ENCODE results near the gene PCDHGA5.
"Not testable (repeated sequence)": the region's sequence is repeated elsewhere in the genome, so short reads cannot be mapped to it uniquely, and the experiment has no call there.

The PCDHGA5 gene

GRCh38 chr5:141342773-141343172 is 21.2 kb upstream of the PCDHGA5 start:
- TF ChIP-seq JUND (IDR thresholded peaks at IDR 0.05; ENCODE audit: low read depth) = no peak
- in situ Hi-C loops (cut with HindIII; ENCODE audit: low pct_unique_long_range_greater_than_20kb, low sequenced_read_pairs) = no loop called here
- no peak for DNase-seq (ENCODE audit: low read depth in 1 of 2, low spot score in 1 of 2)

GRCh38 chr5:141343242-141343952 is 20.6 kb upstream of the PCDHGA5 start, which contains the start of gene PCDHGA3:
Gene PCDHGA3, plus strand, starts transcription at chr5:141343829. Its CDS starts 205 bp downstream, at chr5:141344034.
- TF ChIP-seq JUND (IDR thresholded peaks at IDR 0.05; ENCODE audit: low read depth) = no peak
- in situ Hi-C loops (cut with HindIII; ENCODE audit: low pct_unique_long_range_greater_than_20kb, low sequenced_read_pairs) = no loop called here
- peak in 1 of 2 experiments; percentile 62 for DNase-seq (ENCODE audit: low read depth in 1 of 2, low spot score in 1 of 2)

DNA sequence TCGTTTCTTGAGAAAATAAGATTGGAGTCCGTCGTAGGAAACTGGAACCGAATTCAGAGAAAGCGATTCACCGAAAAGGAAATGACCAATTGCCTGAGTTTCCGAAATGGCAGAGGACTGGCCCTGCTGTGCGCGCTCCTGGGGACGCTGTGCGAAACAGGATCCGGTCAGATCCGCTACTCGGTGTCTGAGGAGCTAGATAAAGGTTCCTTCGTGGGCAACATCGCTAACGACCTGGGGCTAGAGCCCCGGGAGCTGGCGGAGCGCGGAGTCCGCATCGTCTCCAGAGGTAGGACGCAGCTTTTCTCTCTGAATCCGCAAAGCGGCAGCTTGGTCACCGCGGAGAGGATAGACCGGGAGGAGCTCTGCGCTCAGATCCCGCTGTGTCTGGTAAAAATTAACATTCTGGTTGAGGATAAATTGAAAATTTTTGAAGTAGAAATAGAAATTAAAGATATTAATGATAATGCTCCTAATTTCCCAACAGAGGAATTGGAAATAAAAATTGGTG is 20.0 kb upstream of the PCDHGA5 start:
- in situ Hi-C loops (cut with HindIII; ENCODE audit: low pct_unique_long_range_greater_than_20kb, low sequenced_read_pairs) = no loop called here
- no peak for DNase-seq (ENCODE audit: low read depth in 1 of 2, low spot score in 1 of 2)
- no peak for TF ChIP-seq JUND (IDR thresholded peaks at IDR 0.05; ENCODE audit: low read depth)

DNA sequence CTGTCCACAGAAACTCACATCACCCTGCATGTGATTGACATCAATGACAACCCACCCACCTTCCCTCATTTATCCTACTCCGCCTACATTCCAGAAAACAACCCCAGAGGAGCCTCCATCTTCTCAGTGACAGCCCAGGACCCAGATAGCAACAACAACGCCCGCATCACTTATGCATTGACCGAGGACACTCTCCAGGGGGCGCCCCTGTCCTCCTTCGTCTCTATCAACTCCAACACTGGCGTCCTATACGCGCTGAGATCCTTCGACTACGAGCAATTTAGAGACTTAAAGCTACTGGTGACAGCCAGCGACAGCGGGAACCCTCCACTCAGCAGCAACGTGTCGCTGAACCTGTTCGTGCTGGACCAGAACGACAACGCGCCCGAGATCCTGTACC is 18.6 kb upstream of the PCDHGA5 start:
- in situ Hi-C loops (cut with HindIII; ENCODE audit: low pct_unique_long_range_greater_than_20kb, low sequenced_read_pairs) = no loop called here
- no peak for TF ChIP-seq JUND (IDR thresholded peaks at IDR 0.05; ENCODE audit: low read depth)
- DNase-seq (ENCODE audit: low read depth in 1 of 2, low spot score in 1 of 2) = no peak

- DNase-seq (ENCODE audit: low read depth in 1 of 2, low spot score in 1 of 2); in situ Hi-C loops (cut with HindIII; ENCODE audit: low pct_unique_long_range_greater_than_20kb, low sequenced_read_pairs): not testable (repeated sequence)
Observed at GRCh38 chr5:141346017-141346416, 17.9 kb upstream of the PCDHGA5 start.

DNA sequence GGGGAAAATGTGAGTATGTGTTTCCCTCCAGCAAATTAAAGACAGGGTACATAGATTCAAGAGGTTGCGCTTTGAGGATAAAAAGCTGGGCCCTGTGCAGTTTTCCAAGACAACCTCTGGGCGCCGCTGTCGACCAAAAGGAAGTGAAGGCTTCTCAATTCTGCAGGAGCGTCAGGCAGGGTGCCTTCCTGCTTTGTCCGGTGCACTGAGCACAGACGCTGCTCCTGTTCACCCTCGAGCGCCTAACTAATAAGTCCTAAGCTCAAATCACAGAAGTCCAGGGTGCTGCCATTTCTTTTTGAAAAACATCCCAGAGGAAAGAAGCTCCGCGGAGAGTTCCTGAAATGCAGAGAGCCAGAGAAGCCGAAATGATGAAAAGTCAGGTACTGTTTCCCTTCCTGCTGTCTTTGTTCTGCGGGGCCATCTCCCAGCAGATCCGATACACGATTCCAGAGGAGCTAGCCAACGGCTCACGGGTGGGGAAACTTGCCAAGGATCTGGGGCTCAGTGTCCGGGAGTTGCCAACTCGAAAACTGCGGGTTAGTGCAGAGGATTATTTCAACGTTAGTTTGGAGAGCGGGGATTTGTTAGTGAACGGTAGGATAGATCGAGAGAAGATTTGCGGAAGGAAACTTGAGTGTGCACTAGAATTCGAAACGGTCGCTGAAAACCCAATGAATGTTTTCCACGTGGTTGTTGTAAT is 13.9 kb upstream of the PCDHGA5 start, which contains the start of gene PCDHGB1:
TSS of gene PCDHGB1 (plus strand) at position 183 of the 703 bp plus-strand sequence. CDS start at position 345, 162 bp downstream.
- peak; percentile 95 to 96 for DNase-seq (ENCODE audit: low read depth in 1 of 2, low spot score in 1 of 2)
- in situ Hi-C loops (cut with HindIII; ENCODE audit: low pct_unique_long_range_greater_than_20kb, low sequenced_read_pairs) = no loop called here
- TF ChIP-seq JUND (IDR thresholded peaks at IDR 0.05; ENCODE audit: low read depth) = no peak

- no peak for DNase-seq (ENCODE audit: low read depth in 1 of 2, low spot score in 1 of 2)
- no peak for TF ChIP-seq JUND (IDR thresholded peaks at IDR 0.05; ENCODE audit: low read depth)
- in situ Hi-C loops (cut with HindIII; ENCODE audit: low pct_unique_long_range_greater_than_20kb, low sequenced_read_pairs) = no loop called here
Observed at GRCh38 chr5:141351591-141351990, 12.4 kb upstream of the PCDHGA5 start.

GRCh38 chr5:141354900-141355469 is 9.0 kb upstream of the PCDHGA5 start, which contains the start of gene PCDHGA4:
Gene PCDHGA4, plus strand, starts transcription at chr5:141355021. Its CDS starts 87 bp downstream, at chr5:141355108.
- no peak for DNase-seq (ENCODE audit: low read depth in 1 of 2, low spot score in 1 of 2)
- in situ Hi-C loops (cut with HindIII; ENCODE audit: low pct_unique_long_range_greater_than_20kb, low sequenced_read_pairs) = no loop called here
- TF ChIP-seq JUND (IDR thresholded peaks at IDR 0.05; ENCODE audit: low read depth) = no peak

DNA sequence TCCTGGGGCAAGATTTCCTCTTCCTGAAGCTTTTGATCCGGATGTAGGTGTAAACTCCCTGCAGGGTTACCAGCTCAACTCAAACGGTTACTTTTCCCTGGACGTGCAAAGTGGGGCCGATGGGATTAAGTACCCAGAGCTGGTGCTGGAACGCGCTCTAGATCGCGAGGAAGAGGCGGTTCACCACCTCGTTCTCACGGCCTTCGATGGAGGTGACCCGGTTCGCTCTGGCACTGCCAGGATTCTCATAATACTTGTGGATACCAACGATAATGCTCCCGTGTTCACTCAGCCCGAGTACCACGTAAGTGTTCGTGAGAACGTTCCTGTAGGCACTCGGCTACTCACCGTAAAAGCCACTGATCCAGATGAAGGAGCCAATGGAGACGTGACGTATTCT is 8.3 kb upstream of the PCDHGA5 start:
- no peak for TF ChIP-seq JUND (IDR thresholded peaks at IDR 0.05; ENCODE audit: low read depth)
- DNase-seq (ENCODE audit: low read depth in 1 of 2, low spot score in 1 of 2) = no peak
- in situ Hi-C loops (cut with HindIII; ENCODE audit: low pct_unique_long_range_greater_than_20kb, low sequenced_read_pairs) = no loop called here

DNA sequence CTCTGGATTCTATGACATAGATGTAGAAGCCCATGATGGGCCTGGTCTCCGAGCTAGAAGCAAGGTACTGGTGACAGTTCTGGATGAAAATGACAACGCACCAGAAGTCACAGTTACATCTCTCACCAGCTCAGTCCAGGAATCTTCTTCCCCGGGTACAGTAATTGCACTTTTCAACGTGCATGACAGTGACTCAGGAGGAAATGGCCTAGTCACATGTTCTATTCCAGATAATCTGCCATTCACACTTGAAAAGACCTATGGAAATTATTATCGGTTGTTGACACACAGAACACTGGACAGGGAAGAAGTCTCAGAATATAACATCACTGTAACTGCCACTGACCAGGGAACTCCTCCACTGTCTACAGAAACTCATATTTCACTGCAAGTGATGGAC is 7.8 kb upstream of the PCDHGA5 start:
- no peak for TF ChIP-seq JUND (IDR thresholded peaks at IDR 0.05; ENCODE audit: low read depth)
- no peak for DNase-seq (ENCODE audit: low read depth in 1 of 2, low spot score in 1 of 2)
- in situ Hi-C loops (cut with HindIII; ENCODE audit: low pct_unique_long_range_greater_than_20kb, low sequenced_read_pairs) = no loop called here

GRCh38 chr5:141356950-141357349 is 7.0 kb upstream of the PCDHGA5 start:
- in situ Hi-C loops (cut with HindIII; ENCODE audit: low pct_unique_long_range_greater_than_20kb, low sequenced_read_pairs) = no loop called here
- no peak for TF ChIP-seq JUND (IDR thresholded peaks at IDR 0.05; ENCODE audit: low read depth)
- no peak for DNase-seq (ENCODE audit: low read depth in 1 of 2, low spot score in 1 of 2)

DNA sequence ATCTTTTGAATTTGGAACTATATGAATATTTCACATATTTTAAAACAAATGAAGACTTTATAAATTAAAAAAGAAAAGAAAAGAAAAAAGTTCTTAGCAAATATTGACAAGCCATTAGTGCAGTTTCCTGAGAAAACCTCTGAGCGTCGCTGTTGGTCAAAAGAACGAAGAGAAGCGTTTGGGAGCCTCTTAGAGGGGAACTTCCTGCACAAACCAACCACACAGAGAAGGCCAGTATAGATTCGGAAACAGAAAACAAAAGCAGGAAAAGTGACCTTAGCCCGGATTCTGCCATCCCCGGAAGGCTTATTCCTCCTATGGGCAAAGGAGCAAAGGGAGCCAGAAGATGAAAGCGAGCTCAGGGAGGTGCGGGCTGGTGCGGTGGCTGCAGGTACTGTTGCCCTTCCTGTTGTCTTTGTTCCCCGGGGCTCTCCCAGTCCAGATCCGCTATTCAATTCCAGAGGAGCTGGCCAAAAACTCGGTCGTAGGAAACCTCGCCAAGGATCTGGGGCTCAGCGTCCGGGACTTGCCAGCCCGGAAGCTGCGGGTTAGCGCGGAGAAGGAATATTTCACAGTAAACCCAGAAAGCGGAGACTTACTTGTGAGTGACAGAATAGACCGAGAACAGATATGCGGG is 4.1 kb upstream of the PCDHGA5 start, which contains the start of gene PCDHGB2:
TSS of gene PCDHGB2 (plus strand) at position 205 of the 637 bp plus-strand sequence. CDS start at position 347, 142 bp downstream.
- peak; percentile 81 for DNase-seq (ENCODE audit: low read depth in 1 of 2, low spot score in 1 of 2)

More for the DNA sequence above, 4.1 kb upstream of the PCDHGA5 start, which contains the start of gene PCDHGB2:
- TF ChIP-seq JUND (IDR thresholded peaks at IDR 0.05; ENCODE audit: low read depth) = no peak
- in situ Hi-C loops (cut with HindIII; ENCODE audit: low pct_unique_long_range_greater_than_20kb, low sequenced_read_pairs) = no loop called here

Measured in T47D (cell line).